ENCODE results near the gene UBL4A.
A peak's percentile ranks its signal among the peaks of the same experiment; 100 is the strongest.

UBL4A gene

DNA sequence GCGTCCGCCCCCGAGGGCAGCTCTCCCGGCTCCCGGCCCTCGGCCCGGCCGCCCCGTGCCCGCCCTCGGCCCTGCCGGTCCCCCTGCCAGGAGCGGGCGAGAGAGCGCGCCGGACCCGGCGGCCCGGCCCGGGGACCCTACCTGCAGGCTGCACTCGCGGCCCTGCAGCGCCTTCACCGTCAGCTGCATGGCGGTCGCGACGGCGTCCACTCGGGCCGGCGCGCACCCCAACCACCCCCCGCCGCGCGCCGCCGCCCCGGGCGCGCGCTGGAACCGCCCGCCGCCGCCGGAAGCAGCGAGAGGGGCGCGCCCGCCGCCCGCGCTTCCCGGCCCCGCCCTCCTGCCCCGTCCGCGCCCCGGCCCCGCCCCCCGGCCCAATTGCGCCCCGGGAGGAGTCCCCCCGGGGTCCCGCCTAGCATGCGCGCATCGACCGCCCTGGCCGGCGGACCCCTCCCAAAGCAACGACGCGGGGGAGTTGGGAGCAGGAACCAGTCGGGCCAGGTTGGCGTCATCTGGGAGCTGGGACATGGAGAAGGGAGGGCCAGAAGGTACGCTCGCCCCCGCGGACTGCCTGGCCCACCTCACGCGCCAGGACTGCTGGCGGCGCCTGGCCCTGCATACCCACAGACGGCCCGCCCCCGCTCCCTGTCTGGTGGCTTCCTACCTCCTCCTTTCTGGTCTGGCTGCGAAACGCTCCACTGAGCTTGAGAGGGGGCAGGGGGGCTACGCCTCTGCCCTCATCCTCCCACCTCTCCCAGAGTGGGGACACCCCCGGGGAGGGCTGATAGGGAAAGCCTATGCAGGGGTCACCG is at the start of gene UBL4A:
UBL4A (minus strand) TSS at position 220 of the 812 bp plus-strand sequence; CDS start at position 189, 31 bp downstream.
- Histone ChIP-seq H3K9ac (ENCODE audit: low read depth, low read length) (peak within 1 kb of the TSS; percentile 73), H4K20me1 (ENCODE audit: insufficient read depth, low read length) (peaks cover 17% of the 10 kb centered on the region), H3K4me3 (ENCODE audit: low read depth in 1 of 2, low read length in 2 of 2) (peak within 1 kb of the TSS; percentile 26 to 59), H3K4me2 (ENCODE audit: insufficient read depth, low read length) (peak within 1 kb of the TSS; percentile 89), H3K36me3 (ENCODE audit: insufficient read depth, low read length) (peaks cover 21% of the 10 kb centered on the region), H3K27ac (ENCODE audit: low read length) (peak within 1 kb of the TSS; percentile 80), H3K9me3 (ENCODE audit: insufficient read depth, low read length, severe bottlenecking) (no peaks in the 10 kb centered on the region), H3K79me2 (ENCODE audit: insufficient read depth, low read length) (peaks cover 30% of the 10 kb centered on the region), H3K4me1 (ENCODE audit: insufficient read depth, low read length) (peaks cover 56% of the 10 kb centered on the region), H2AFZ (ENCODE audit: low read depth, low read length) (peak within 1 kb of the TSS; percentile 78), H3K27me3 (ENCODE audit: insufficient read depth, low read length, poor library complexity) (no peaks in the 10 kb centered on the region)
- TF ChIP-seq, protein P1, sequence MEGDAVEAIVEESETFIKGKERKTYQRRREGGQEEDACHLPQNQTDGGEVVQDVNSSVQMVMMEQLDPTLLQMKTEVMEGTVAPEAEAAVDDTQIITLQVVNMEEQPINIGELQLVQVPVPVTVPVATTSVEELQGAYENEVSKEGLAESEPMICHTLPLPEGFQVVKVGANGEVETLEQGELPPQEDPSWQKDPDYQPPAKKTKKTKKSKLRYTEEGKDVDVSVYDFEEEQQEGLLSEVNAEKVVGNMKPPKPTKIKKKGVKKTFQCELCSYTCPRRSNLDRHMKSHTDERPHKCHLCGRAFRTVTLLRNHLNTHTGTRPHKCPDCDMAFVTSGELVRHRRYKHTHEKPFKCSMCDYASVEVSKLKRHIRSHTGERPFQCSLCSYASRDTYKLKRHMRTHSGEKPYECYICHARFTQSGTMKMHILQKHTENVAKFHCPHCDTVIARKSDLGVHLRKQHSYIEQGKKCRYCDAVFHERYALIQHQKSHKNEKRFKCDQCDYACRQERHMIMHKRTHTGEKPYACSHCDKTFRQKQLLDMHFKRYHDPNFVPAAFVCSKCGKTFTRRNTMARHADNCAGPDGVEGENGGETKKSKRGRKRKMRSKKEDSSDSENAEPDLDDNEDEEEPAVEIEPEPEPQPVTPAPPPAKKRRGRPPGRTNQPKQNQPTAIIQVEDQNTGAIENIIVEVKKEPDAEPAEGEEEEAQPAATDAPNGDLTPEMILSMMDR (IDR thresholded peaks at IDR 0.05; ENCODE audit: borderline replicate concordance, extremely low read depth, low read length, poor library complexity, severe bottlenecking) = no peak
- no peak for TF ChIP-seq EZH2 (IDR thresholded peaks at IDR 0.05; ENCODE audit: borderline replicate concordance, low read depth, low read length, severe bottlenecking)
- ATAC-seq (ENCODE audit: insufficient read depth, low read depth) (peak; percentile 37), DNase-seq (peak; percentile 64)

DNA sequence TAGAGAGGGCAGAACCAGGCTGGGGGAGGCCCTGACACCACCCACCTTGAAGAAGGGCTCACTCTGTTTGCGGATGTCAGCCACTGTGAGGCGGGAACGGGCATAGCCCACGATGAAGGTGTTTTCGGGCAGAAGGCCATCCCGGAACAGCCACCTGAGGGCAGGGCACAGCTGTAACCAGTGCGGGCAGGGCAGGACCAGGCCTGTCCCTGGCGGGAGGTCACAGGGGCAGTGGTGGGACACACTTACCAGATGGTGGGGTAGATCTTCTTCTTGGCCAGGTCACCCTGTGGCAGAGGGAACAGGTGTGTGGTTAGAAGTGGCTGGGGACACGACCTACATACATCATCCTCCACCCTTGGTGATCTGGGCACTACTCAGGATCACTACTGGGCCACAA is 49.5 kb upstream of the UBL4A start:
- H3K4me3 ChIP-seq (ENCODE audit: low read depth in 1 of 2, low read length in 2 of 2) = no peak overlapping the region
- no peak overlapping the region for H2AFZ ChIP-seq (ENCODE audit: low read depth, low read length)
- H3K27ac ChIP-seq (ENCODE audit: low read length) = no peak overlapping the region
- H3K9me3 ChIP-seq (ENCODE audit: insufficient read depth, low read length, severe bottlenecking) = no peaks in the 10 kb centered on the region
- H3K4me2 ChIP-seq (ENCODE audit: insufficient read depth, low read length) = no peak overlapping the region
- ATAC-seq (ENCODE audit: insufficient read depth, low read depth) = no peak
- peaks cover 40% of the 10 kb centered on the region for H3K36me3 ChIP-seq (ENCODE audit: insufficient read depth, low read length)
- no peak for TF ChIP-seq EZH2 (IDR thresholded peaks at IDR 0.05; ENCODE audit: borderline replicate concordance, low read depth, low read length, severe bottlenecking)
- no peaks in the 10 kb centered on the region for H3K27me3 ChIP-seq (ENCODE audit: insufficient read depth, low read length, poor library complexity)
- H3K9ac ChIP-seq (ENCODE audit: low read depth, low read length) = no peak overlapping the region
- H3K79me2 ChIP-seq (ENCODE audit: insufficient read depth, low read length) = no peaks in the 10 kb centered on the region
- no peak for DNase-seq
- no peaks in the 10 kb centered on the region for H4K20me1 ChIP-seq (ENCODE audit: insufficient read depth, low read length)
- peaks cover 3% of the 10 kb centered on the region; the same call in 1 of the 2 replicates for H3K4me1 ChIP-seq (ENCODE audit: insufficient read depth, low read length)

DNA sequence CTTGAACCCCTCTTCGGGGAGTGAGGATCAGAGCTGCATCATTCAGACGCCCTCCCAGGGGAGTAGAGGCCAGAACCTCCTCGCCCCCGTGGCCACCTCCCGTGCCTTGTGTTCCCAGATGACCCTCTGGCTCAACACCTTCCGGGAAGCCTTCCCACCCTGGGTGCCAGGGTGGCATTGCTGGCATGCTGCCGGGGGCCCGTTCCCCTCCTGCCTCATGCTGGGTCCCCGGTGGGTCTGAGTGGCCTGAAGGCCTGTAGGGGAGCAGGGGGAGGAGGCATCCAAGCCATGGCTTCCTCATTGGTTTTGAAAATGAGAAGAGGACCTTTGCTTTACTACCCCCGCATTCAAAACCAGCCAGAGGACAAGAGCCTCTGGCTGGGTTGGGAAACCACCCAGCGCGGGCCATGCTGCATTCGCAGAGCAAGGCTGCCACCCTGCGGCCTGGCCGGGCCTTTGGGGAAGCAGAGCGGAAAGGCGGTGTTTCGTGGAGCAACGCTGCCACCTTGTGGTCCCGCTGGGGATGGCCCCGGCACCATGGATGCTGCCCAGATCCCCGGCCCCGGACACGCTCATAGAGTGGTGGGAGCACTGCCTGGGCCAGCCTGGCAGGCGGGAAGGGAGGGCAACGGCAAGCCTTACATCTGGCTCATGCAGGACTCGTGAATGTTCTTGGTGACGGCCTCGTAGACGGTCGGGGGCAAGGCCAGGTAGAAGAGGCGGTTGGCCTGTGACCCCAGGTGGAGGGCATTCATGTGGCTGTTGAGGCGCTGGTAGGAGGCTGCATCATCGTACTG is 48.3 kb upstream of the UBL4A start:
- H3K79me2 ChIP-seq (ENCODE audit: insufficient read depth, low read length) = no peaks in the 10 kb centered on the region
- no peak for TF ChIP-seq EZH2 (IDR thresholded peaks at IDR 0.05; ENCODE audit: borderline replicate concordance, low read depth, low read length, severe bottlenecking)
- TF ChIP-seq, protein P1 (IDR thresholded peaks at IDR 0.05; ENCODE audit: borderline replicate concordance, extremely low read depth, low read length, poor library complexity, severe bottlenecking) = peak; percentile 99
- H2AFZ ChIP-seq (ENCODE audit: low read depth, low read length) = no peak overlapping the region
- H3K4me1 ChIP-seq (ENCODE audit: insufficient read depth, low read length) = peaks cover 3% of the 10 kb centered on the region; the same call in 1 of the 2 replicates
- H3K27me3 ChIP-seq (ENCODE audit: insufficient read depth, low read length, poor library complexity) = no peaks in the 10 kb centered on the region
- no peak overlapping the region for H3K4me2 ChIP-seq (ENCODE audit: insufficient read depth, low read length)
- H4K20me1 ChIP-seq (ENCODE audit: insufficient read depth, low read length) = no peaks in the 10 kb centered on the region
- no peak overlapping the region for H3K27ac ChIP-seq (ENCODE audit: low read length)
- DNase-seq = peak; percentile 83
- H3K9ac ChIP-seq (ENCODE audit: low read depth, low read length) = no peak overlapping the region
- H3K9me3 ChIP-seq (ENCODE audit: insufficient read depth, low read length, severe bottlenecking) = no peaks in the 10 kb centered on the region
- peaks cover 40% of the 10 kb centered on the region for H3K36me3 ChIP-seq (ENCODE audit: insufficient read depth, low read length)
- peak; percentile 95 for ATAC-seq (ENCODE audit: insufficient read depth, low read depth)
- H3K4me3 ChIP-seq (ENCODE audit: low read depth in 1 of 2, low read length in 2 of 2) = no peak overlapping the region

DNA sequence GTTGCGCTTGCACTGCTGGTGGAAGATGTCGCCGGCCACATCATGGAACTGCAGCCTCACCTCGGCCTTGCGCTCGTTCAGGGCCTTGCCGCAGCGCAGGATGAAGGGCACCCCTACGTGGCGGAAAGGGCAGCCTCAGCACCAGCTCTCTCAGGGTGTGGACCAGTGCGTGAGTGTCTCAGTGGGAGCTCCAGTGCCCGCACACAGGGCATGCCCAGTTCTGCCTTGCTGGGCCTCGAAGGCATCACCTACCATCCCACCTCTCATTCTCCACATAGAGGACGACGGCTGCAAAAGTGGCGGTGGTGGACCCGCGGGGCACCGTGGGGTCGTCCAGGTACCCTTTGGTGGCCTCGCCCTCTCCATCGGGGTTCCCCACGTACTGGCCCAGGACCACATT is 46.3 kb upstream of the UBL4A start:
- Histone ChIP-seq H3K9me3 (ENCODE audit: insufficient read depth, low read length, severe bottlenecking) (no peaks in the 10 kb centered on the region), H4K20me1 (ENCODE audit: insufficient read depth, low read length) (no peaks in the 10 kb centered on the region), H3K27ac (ENCODE audit: low read length) (no peak overlapping the region), H3K27me3 (ENCODE audit: insufficient read depth, low read length, poor library complexity) (no peaks in the 10 kb centered on the region), H3K79me2 (ENCODE audit: insufficient read depth, low read length) (no peaks in the 10 kb centered on the region), H3K4me1 (ENCODE audit: insufficient read depth, low read length) (peaks cover 3% of the 10 kb centered on the region; the same call in 1 of the 2 replicates), H2AFZ (ENCODE audit: low read depth, low read length) (no peak overlapping the region), H3K4me2 (ENCODE audit: insufficient read depth, low read length) (no peak overlapping the region), H3K9ac (ENCODE audit: low read depth, low read length) (no peak overlapping the region), H3K36me3 (ENCODE audit: insufficient read depth, low read length) (peaks cover 40% of the 10 kb centered on the region), H3K4me3 (ENCODE audit: low read depth in 1 of 2, low read length in 2 of 2) (no peak overlapping the region)
- DNase-seq (no peak), ATAC-seq (ENCODE audit: insufficient read depth, low read depth) (no peak)
- TF ChIP-seq EZH2 (IDR thresholded peaks at IDR 0.05; ENCODE audit: borderline replicate concordance, low read depth, low read length, severe bottlenecking) = no peak
- TF ChIP-seq, protein P1 (IDR thresholded peaks at IDR 0.05; ENCODE audit: borderline replicate concordance, extremely low read depth, low read length, poor library complexity, severe bottlenecking) = no peak
